Measurements from ENCODE around the gene GPLD1.
"Not testable (repeated sequence)": the region's sequence is repeated elsewhere in the genome, so short reads cannot be mapped to it uniquely, and the experiment has no call there.

The GPLD1 gene

GRCh38 chr6:24394061-24394779 is 95.2 kb downstream of the GPLD1 start:
- no peak for TF ChIP-seq CTCF (conservative IDR thresholded peaks at IDR 0.05; ENCODE audit: low read depth)
- no peak overlapping the region for H3K27ac ChIP-seq
- ChIA-PET POLR2A (ENCODE audit: low non-redundant PET) (no interaction called here), CTCF (no interaction called here)
- no peak for DNase-seq (ENCODE audit: low spot score)

GRCh38 chr6:24391756-24392405 is 97.5 kb downstream of the GPLD1 start:
- TF ChIP-seq CTCF (conservative IDR thresholded peaks at IDR 0.05; ENCODE audit: low read depth): no peak
- POLR2A ChIA-PET (ENCODE audit: low non-redundant PET): no interaction called here
- CTCF ChIA-PET: interaction anchor here (1.0 kb wide), 1 partner anchor 31 kb away, joined by 5 read pairs; no protein-coding TSS in a partner anchor
- H3K27ac ChIP-seq: no peak overlapping the region
- DNase-seq (ENCODE audit: low spot score): no peak

- ChIA-PET POLR2A (ENCODE audit: low non-redundant PET) (no interaction called here), CTCF (no interaction called here)
- no peak overlapping the region for H3K27ac ChIP-seq
- no peak for TF ChIP-seq CTCF (conservative IDR thresholded peaks at IDR 0.05; ENCODE audit: low read depth)
- no peak for DNase-seq (ENCODE audit: low spot score)
Observed at GRCh38 chr6:24391208-24391607, 98.2 kb downstream of the GPLD1 start.

- no peak for TF ChIP-seq CTCF (conservative IDR thresholded peaks at IDR 0.05; ENCODE audit: low read depth)
- H3K27ac ChIP-seq: no peak overlapping the region
- ChIA-PET POLR2A (ENCODE audit: low non-redundant PET) (no interaction called here), CTCF (no interaction called here)
- no peak for DNase-seq (ENCODE audit: low spot score)
Observed at GRCh38 chr6:24387818-24388217, 101.6 kb downstream of the GPLD1 start.

- POLR2A ChIA-PET (ENCODE audit: low non-redundant PET): no interaction called here
- no peak for DNase-seq (ENCODE audit: low spot score)
- H3K27ac ChIP-seq: no peak overlapping the region
- no peak for TF ChIP-seq CTCF (conservative IDR thresholded peaks at IDR 0.05; ENCODE audit: low read depth)
- CTCF ChIA-PET: interaction anchor here (0.7 kb wide), 1 partner anchor 103 kb away, joined by 6 read pairs; no protein-coding TSS in a partner anchor
Observed at GRCh38 chr6:24385536-24386269, 103.7 kb downstream of the GPLD1 start.

- CTCF ChIA-PET; POLR2A ChIA-PET (ENCODE audit: low non-redundant PET); H3K27ac ChIP-seq; DNase-seq (ENCODE audit: low spot score): not testable (repeated sequence)
Observed at GRCh38 chr6:24384369-24385130, 104.8 kb downstream of the GPLD1 start.

- DNase-seq (ENCODE audit: low spot score); POLR2A ChIA-PET (ENCODE audit: low non-redundant PET); H3K27ac ChIP-seq; CTCF ChIA-PET: not testable (repeated sequence)
Observed at GRCh38 chr6:24382891-24383494, 106.4 kb downstream of the GPLD1 start.

All from RWPE1 (cell line).